IPS-18a (cell line): ENCODE data around the gene MEOX2.

Experiments
- H3K27ac ChIP-seq: one replicate; pipeline ENCODE4 v1.5.1; 2013; ENCODE audit warnings: low read length
- H3K27me3 ChIP-seq: one replicate; pipeline ENCODE4 v1.6.1; 2013; ENCODE audit warnings: mild to moderate bottlenecking, low read length; ENCODE audit not compliant: control insufficient read depth, insufficient read depth
- H3K36me3 ChIP-seq: one replicate; pipeline ENCODE4 v1.6.1; 2013; ENCODE audit warnings: low read depth, low read length; ENCODE audit not compliant: control insufficient read depth
- H3K4me1 ChIP-seq: one replicate; pipeline ENCODE4 v1.6.1; 2013; ENCODE audit warnings: low read depth, low read length; ENCODE audit not compliant: control insufficient read depth
- H3K4me3 ChIP-seq: one replicate; pipeline ENCODE4 v1.5.1; 2013; ENCODE audit warnings: low read length
- H3K9ac ChIP-seq: one replicate; pipeline ENCODE4 v1.6.1; 2013; ENCODE audit warnings: mild to moderate bottlenecking, low read length, moderate library complexity
- H3K9me3 ChIP-seq: one replicate; pipeline ENCODE4 v1.6.1; 2013; ENCODE audit warnings: low read depth, low read length; ENCODE audit not compliant: control insufficient read depth

MEOX2 gene

DNA sequence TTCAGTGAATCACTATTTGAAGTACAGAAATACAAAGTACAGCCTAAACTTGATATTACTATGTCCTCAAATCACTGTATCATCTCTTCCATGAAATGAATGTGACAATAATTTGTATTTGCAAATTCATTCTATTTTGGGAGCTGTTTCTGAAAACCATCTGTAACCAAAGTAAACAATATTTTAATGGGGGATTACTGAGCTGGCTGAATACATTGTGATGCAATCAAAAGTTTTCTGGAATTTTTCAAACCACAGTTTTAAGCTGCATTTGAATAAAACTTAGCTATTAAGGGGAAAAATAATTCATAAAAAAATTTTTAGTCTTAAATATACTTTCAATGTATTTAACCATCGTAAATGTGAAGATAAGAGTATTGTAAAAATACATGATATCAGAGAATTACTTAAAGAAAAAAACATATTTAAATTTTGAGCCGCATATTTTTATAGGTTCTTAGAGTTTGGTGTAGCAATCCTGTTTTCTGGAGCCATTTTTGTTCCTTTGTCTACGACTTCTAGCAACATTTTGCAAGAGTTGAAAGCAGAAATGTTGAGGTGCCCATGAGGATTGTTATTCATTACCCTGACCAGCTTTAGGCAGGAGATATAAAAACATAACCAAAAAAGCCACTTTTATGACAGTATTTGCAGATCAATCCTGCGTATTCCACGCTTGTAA is 78.8 kb downstream of the MEOX2 start:
- no peak overlapping the region for H3K4me3 ChIP-seq
- H3K9ac ChIP-seq: no peak overlapping the region
- no peaks in the 10 kb centered on the region for H3K27me3 ChIP-seq
- H3K9me3 ChIP-seq: no peaks in the 10 kb centered on the region
- H3K36me3 ChIP-seq: no peaks in the 10 kb centered on the region
- no peaks in the 10 kb centered on the region for H3K4me1 ChIP-seq
- H3K27ac ChIP-seq: no peak overlapping the region

DNA sequence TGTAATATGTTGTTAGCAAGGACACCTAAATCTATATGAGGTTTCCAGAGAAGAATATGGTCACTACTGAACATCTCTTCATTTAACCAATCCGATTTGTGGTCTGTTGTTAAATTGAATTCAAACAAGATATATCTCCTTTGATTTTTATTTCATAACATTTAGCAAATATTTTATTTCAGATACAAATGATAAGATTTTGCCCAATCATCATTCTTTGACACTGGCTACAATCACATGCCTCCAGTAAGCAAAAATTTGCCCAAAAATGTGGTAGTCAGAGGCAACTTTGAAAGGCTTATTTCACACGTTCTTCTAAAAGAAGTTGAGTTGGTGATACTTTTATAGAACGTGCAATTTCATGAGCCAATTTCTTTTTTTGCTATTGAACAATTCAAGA is 79.9 kb downstream of the MEOX2 start:
- Histone ChIP-seq H3K27me3 (no peaks in the 10 kb centered on the region), H3K27ac (no peak overlapping the region), H3K4me3 (no peak overlapping the region), H3K9me3 (no peaks in the 10 kb centered on the region), H3K36me3 (no peaks in the 10 kb centered on the region), H3K4me1 (no peaks in the 10 kb centered on the region), H3K9ac (no peak overlapping the region)

DNA sequence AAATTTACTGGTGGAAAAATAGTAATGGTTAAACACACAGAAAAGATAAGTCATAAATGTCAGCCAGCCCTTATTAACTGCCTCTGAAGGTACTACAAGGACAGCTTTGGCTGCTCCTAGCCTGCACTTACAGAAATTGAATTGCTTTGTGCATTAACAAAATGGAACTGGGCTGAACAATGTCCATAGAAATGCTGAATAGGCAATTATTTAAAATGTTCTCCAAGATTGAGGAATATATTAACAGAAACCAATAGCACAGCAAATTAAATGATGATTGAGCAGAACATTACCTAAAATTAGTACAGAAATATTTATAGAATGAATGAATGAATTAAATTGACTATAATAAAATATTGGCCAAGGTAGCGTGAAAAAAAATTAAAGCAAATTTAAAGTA is 82.3 kb downstream of the MEOX2 start:
- Histone ChIP-seq H3K27ac (no peak overlapping the region), H3K9me3 (no peaks in the 10 kb centered on the region), H3K36me3 (no peaks in the 10 kb centered on the region), H3K4me1 (no peaks in the 10 kb centered on the region), H3K4me3 (no peak overlapping the region), H3K27me3 (no peaks in the 10 kb centered on the region), H3K9ac (no peak overlapping the region)

DNA sequence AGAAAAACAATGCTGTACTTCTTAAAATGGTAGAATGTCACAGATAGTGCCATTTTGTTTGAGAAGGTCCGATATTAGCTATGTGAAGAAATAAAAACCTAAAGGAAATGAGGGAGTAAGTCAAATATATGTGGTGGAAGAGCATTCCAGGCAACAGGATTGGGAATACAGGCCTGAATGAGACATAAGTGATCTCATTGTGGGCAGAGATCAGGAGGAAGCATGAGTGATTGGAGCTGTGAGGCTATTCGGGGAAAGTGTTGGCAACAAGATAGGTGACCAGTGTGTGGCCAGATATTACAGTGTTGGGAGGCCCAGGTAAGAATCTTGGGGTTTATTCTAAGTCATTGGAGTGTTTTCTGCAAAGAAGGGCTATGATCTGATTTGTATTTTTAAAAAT is 83.4 kb downstream of the MEOX2 start:
- no peak overlapping the region for H3K27ac ChIP-seq
- no peak overlapping the region for H3K4me3 ChIP-seq
- H3K4me1 ChIP-seq: no peaks in the 10 kb centered on the region
- no peak overlapping the region for H3K9ac ChIP-seq
- no peaks in the 10 kb centered on the region for H3K36me3 ChIP-seq
- H3K9me3 ChIP-seq: no peaks in the 10 kb centered on the region
- no peaks in the 10 kb centered on the region for H3K27me3 ChIP-seq

DNA sequence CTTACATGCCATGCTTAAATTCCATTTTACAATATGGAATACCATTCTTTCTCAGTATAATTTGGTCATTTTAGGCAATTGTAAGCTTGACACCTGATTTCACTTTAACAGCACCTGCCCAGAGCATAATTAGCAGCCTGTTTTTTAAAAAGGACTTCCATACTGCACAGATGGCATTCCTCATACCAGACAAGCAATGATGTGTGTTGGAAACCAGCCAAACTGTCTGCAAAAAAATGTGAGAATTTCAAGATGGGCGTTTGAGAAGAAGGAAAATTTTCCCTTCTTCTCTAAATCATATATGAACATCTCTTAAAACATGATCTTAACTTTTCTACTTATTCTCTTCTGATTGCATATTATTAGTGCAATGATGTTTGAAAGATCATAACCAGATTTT is 84.2 kb downstream of the MEOX2 start:
- Histone ChIP-seq H3K36me3 (no peaks in the 10 kb centered on the region), H3K9ac (no peak overlapping the region), H3K27me3 (no peaks in the 10 kb centered on the region), H3K4me1 (no peaks in the 10 kb centered on the region), H3K4me3 (no peak overlapping the region), H3K9me3 (no peaks in the 10 kb centered on the region), H3K27ac (no peak overlapping the region)

DNA sequence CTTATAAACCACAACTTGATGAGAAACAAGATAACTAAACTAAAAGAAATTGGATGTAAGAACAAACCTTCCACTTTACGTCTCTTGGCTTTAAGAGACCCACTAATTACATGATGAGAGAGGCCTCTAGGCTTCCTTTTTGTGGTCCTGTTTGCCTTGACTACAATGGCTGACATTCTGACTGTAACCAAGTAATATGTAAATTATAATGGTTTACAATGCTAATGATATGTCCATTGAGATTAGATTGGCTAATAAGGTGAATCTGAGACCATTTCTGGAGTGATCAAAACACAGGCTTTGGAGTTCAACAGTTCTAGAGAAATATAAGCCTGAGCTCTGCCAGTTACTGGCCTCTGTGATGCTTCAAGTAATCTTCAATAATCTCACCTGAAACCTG is 85.3 kb downstream of the MEOX2 start:
- H3K27me3 ChIP-seq: no peaks in the 10 kb centered on the region
- no peak overlapping the region for H3K27ac ChIP-seq
- H3K9me3 ChIP-seq: no peaks in the 10 kb centered on the region
- no peaks in the 10 kb centered on the region for H3K4me1 ChIP-seq
- no peaks in the 10 kb centered on the region for H3K36me3 ChIP-seq
- no peak overlapping the region for H3K9ac ChIP-seq
- H3K4me3 ChIP-seq: no peak overlapping the region

DNA sequence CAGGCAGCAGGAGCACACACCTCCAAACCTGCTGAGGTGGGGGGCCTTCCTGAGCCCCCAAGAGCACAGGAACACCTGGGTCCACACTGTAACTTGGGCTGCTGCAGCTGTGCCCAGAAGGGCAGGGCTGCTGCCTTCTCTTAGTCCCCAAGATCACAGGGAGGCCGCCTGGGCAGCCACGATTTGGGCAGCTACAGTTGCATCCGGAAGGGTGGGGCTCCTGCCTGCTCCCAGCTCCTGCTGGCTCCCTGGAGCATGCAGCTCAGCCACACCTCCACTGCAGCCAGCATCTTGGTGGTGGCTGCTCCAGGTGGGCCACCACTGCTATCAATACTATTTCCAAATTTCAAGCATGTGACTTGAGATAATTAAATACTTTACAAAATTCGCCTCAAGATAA is 86.2 kb downstream of the MEOX2 start:
- Histone ChIP-seq H3K27me3 (no peaks in the 10 kb centered on the region), H3K4me3 (no peak overlapping the region), H3K27ac (no peak overlapping the region), H3K9me3 (no peaks in the 10 kb centered on the region), H3K36me3 (no peaks in the 10 kb centered on the region), H3K4me1 (no peaks in the 10 kb centered on the region), H3K9ac (no peak overlapping the region)

DNA sequence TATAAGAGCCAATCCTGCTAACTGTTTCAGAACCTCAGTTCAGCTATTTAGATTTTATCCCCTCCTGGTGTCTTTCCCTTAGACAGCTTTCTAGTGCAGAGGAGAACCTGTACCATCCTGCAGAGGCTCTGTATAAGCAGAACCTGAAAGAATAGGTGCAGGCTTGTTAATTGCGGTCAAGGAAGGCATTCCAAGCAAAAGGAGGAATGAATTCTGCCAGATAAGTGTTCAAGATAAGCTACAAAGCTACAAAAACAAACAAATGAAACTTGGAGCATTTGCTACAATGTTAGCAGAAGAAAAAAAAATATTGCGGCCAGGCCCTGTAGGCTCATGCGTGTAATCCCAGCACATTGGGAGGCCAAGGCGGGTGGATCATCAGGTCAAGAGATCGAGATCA is 92.0 kb downstream of the MEOX2 start:
- H3K9me3 ChIP-seq: no peaks in the 10 kb centered on the region
- H3K4me1 ChIP-seq: no peaks in the 10 kb centered on the region
- H3K36me3 ChIP-seq: no peaks in the 10 kb centered on the region
- no peak overlapping the region for H3K27ac ChIP-seq
- H3K27me3 ChIP-seq: no peaks in the 10 kb centered on the region
- no peak overlapping the region for H3K4me3 ChIP-seq
- H3K9ac ChIP-seq: no peak overlapping the region

DNA sequence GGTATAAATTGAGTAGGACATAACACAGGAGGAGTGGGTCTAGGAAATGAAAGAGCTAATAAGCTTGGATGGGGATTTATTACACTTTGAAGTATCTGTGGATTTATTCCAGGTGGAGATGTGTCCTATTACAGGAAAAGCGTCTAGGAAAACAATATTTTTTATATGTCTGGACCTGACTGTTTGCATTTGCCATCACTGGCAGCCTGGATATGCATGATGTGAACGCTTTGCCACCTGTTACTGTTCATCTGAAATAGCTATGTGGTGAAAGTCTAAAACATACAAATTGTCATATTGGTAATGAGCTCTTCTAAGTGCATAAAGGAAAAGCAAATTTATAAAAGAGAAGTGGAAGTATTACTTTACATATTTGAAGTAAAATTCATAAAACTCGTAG is 93.1 kb downstream of the MEOX2 start:
- Histone ChIP-seq H3K4me1 (no peaks in the 10 kb centered on the region), H3K27ac (no peak overlapping the region), H3K9ac (no peak overlapping the region), H3K9me3 (no peaks in the 10 kb centered on the region), H3K36me3 (no peaks in the 10 kb centered on the region), H3K27me3 (no peaks in the 10 kb centered on the region), H3K4me3 (no peak overlapping the region)

DNA sequence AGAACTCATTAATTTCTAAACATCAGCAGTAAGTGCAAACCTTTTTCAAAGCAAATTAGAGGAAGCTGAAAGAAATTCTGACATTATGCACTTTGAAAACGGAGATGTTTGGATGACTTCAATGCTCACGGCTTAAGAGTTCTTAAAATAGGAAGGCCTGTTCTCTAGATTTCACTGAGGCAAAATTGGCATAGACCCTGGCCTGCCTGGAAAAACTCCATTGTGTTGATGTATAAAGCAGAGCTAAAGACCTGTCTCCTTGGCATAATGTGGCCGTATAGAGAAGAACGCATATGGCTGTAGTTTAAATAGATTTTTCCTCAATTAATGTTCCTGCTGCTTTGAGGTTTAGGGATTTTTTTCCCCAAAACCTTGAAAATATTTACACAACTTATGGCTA is 100.2 kb downstream of the MEOX2 start:
- no peaks in the 10 kb centered on the region for H3K36me3 ChIP-seq
- no peak overlapping the region for H3K27ac ChIP-seq
- peaks cover 10% of the 10 kb centered on the region for H3K9me3 ChIP-seq
- no peaks in the 10 kb centered on the region for H3K4me1 ChIP-seq
- H3K27me3 ChIP-seq: no peaks in the 10 kb centered on the region
- no peak overlapping the region for H3K9ac ChIP-seq
- H3K4me3 ChIP-seq: no peak overlapping the region

DNA sequence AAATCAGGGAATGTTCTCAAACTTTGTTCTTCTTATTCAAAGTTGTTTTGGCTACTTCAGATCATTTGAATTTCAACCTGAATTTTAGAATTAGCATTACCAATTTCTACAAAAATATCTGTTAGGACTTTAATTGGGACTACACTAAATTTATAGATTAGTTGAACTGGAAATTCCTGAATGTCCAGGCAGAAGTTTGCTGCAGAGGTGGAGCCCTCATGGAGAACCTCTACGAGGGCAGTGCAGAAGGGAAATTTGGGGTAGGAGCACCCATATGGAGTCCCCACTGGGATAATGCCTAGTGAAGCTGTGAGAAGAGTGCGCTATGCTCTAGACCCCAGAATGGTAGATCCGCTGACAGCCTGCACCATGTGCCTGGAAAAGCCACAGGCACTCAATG is 101.9 kb downstream of the MEOX2 start:
- H3K9ac ChIP-seq: no peak overlapping the region
- H3K4me1 ChIP-seq: no peaks in the 10 kb centered on the region
- H3K27ac ChIP-seq: no peak overlapping the region
- no peaks in the 10 kb centered on the region for H3K27me3 ChIP-seq
- H3K36me3 ChIP-seq: no peaks in the 10 kb centered on the region
- no peak overlapping the region for H3K4me3 ChIP-seq
- peaks cover 10% of the 10 kb centered on the region for H3K9me3 ChIP-seq

DNA sequence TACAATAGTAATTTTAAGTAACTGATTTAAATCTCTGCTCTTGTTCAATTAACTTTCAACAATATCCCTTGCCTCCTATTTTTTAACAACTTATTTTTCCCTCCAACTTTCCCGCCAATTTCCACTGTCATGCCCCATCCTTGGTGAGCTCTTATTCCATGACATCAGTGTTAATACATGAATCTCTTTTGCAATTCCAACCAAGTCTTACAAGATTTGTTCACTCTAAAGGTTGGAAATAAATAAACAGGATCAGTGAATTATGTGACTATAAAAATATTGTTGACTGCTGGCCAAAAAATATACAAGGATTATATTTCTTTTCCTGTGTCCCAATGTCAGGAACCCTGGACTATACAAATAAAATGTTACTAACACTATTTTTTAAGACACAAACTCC is 103.7 kb downstream of the MEOX2 start:
- Histone ChIP-seq H3K4me3 (no peak overlapping the region), H3K9me3 (peaks cover 10% of the 10 kb centered on the region), H3K27me3 (no peaks in the 10 kb centered on the region), H3K27ac (no peak overlapping the region), H3K9ac (no peak overlapping the region), H3K4me1 (no peaks in the 10 kb centered on the region), H3K36me3 (no peaks in the 10 kb centered on the region)
